ENCODE results near the gene SATB2. TPM values are rescaled to one million over a fixed set of nuclear protein-coding genes. Genes with fewer than 3 reads are reported as not detected.

The SATB2 gene
- total RNA-seq, 1 donor from 2014 or later: 20.8 TPM

DNA sequence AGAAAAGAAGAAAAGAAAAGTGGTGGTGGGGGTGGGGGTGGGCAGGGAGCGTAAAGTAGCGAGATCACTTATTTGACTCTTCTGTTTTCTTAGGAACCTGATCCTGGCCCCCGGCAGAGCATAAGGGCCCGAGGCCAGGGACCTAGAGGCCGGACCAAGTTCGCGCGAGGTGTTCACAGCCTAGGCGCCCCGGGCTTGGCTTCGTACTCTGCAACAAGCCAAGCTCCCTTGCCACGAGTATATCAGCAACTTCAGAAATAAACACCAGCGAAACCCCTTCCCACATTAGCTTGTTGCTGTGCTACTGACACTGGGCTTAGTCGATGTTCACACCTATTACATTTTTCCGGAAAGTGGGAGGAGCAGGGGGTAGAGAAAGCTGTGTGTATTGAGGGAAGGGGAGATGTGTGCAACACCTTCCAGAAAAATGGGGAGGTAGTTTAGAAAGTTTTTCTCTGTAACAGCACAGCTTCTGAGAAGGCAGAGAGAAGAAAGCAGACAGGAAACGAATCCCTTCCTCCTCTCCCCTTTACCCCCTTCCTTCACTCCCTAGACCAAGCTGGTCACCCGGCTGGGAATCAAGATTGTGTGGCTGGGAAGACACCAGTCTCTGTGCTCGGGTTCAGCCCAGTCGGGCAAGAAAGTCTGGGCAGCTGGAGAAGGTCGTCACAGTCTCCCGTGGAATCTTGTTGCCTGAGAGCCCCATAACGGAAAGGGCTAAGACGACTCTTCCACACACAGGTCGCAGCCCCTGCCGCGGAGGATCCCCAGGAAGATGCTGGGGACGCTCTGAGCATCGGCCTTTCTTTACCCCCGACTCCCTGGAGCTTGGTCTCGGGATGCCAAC is 12.0 kb upstream of the SATB2 start:
- no peak overlapping the region for H3K27ac Mint-ChIP-seq (ENCODE audit: unreplicated experiment)
- H3K4me1 Mint-ChIP-seq (ENCODE audit: low read depth, unreplicated experiment): peaks cover 13% of the 10 kb centered on the region
- H3K4me3 Mint-ChIP-seq (ENCODE audit: unreplicated experiment): peak overlapping the region; percentile 78
- H3K9me3 Mint-ChIP-seq (ENCODE audit: unreplicated experiment): peaks cover 4% of the 10 kb centered on the region
- no peak for TF ChIP-seq CTCF (IDR thresholded peaks at IDR 0.05; ENCODE audit: partially characterized antibody, unreplicated experiment)
- no peak for DNase-seq
- H3K27me3 Mint-ChIP-seq (ENCODE audit: unreplicated experiment): peaks cover 27% of the 10 kb centered on the region
- H3K36me3 Mint-ChIP-seq (ENCODE audit: unreplicated experiment): no peaks in the 10 kb centered on the region

DNA sequence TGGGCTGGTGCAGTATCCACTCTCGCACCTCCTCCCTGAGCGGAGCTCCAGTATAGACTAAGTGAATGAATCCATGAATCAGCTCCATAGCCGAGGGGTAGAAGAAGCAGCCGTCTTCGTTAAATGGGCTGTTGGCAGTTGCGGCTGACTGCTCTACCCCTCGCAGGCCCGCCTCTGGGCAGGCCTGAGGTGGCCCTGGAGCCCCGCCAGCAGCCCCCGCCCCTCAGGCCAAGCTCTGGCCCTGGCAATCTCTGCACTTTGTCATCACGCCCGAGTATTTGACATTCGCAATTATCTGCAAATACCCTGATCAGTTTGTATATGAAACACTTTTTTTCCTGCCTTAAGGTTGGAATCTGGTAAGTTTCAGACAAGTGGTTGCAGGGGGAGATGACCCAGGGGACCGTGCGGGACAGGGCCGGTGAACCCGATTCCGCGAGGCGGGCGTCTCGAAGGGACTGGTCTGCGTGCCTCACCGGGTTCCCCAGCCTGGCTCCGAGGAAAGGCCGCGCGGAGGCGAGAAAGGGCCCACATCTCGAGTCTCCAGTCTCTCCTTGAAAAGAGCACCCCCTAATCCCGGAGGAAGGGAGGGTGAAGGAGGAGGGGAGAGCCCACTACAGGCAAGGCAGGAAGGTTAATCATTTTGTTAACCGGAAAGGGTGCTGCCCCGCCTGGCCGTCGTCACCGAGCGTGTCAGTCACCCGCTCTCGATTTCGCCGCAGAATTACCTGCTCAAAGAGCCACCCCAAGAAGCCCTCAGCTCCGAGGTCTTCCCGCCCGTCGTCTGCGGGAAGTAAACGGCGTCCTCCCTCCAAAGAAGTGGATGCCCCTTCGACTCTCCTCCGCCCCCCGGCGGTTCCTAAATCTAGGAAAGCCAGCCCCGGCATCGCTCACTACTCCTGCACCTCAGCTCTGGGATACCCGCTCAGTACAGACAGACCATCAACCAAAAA is 11.1 kb upstream of the SATB2 start:
- DNase-seq: peak; percentile 50
- no peaks in the 10 kb centered on the region for H3K36me3 Mint-ChIP-seq (ENCODE audit: unreplicated experiment)
- no peak for TF ChIP-seq CTCF (IDR thresholded peaks at IDR 0.05; ENCODE audit: partially characterized antibody, unreplicated experiment)
- H3K4me1 Mint-ChIP-seq (ENCODE audit: low read depth, unreplicated experiment): peaks cover 8% of the 10 kb centered on the region
- H3K4me3 Mint-ChIP-seq (ENCODE audit: unreplicated experiment): peak overlapping the region; percentile 71
- no peak overlapping the region for H3K27ac Mint-ChIP-seq (ENCODE audit: unreplicated experiment)
- peaks cover 4% of the 10 kb centered on the region for H3K9me3 Mint-ChIP-seq (ENCODE audit: unreplicated experiment)
- peaks cover 27% of the 10 kb centered on the region for H3K27me3 Mint-ChIP-seq (ENCODE audit: unreplicated experiment)

- DNase-seq: peak; percentile 38
- no peaks in the 10 kb centered on the region for H3K36me3 Mint-ChIP-seq (ENCODE audit: unreplicated experiment)
- H3K27me3 Mint-ChIP-seq (ENCODE audit: unreplicated experiment): peaks cover 29% of the 10 kb centered on the region
- TF ChIP-seq CTCF (IDR thresholded peaks at IDR 0.05; ENCODE audit: partially characterized antibody, unreplicated experiment): no peak
- H3K27ac Mint-ChIP-seq (ENCODE audit: unreplicated experiment): no peak overlapping the region
- H3K9me3 Mint-ChIP-seq (ENCODE audit: unreplicated experiment): peaks cover 4% of the 10 kb centered on the region
- no peak overlapping the region for H3K4me3 Mint-ChIP-seq (ENCODE audit: unreplicated experiment)
- H3K4me1 Mint-ChIP-seq (ENCODE audit: low read depth, unreplicated experiment): peaks cover 6% of the 10 kb centered on the region
Measured at GRCh38 chr2:199467066-199467822, 9.5 kb upstream of the SATB2 start.

- Mint-ChIP-seq H3K27ac (ENCODE audit: unreplicated experiment) (no peak overlapping the region), H3K27me3 (ENCODE audit: unreplicated experiment) (peaks cover 30% of the 10 kb centered on the region), H3K4me1 (ENCODE audit: low read depth, unreplicated experiment) (peaks cover 6% of the 10 kb centered on the region), H3K9me3 (ENCODE audit: unreplicated experiment) (peaks cover 4% of the 10 kb centered on the region), H3K4me3 (ENCODE audit: unreplicated experiment) (no peak overlapping the region), H3K36me3 (ENCODE audit: unreplicated experiment) (no peaks in the 10 kb centered on the region)
- no peak for TF ChIP-seq CTCF (IDR thresholded peaks at IDR 0.05; ENCODE audit: partially characterized antibody, unreplicated experiment)
- no peak for DNase-seq
Measured at GRCh38 chr2:199466692-199467065, 8.9 kb upstream of the SATB2 start.
